Hepatocyte (in vitro differentiated cells): ENCODE results near the gene LATS1. TPM values are rescaled to one million over a fixed set of nuclear protein-coding genes. Genes with fewer than 3 reads are reported as not detected.
"Not testable (repeated sequence)": the region's sequence is repeated elsewhere in the genome, so short reads cannot be mapped to it uniquely, and the experiment has no call there.

Experiments used
- DNase-seq: peaks from one replicate; pipeline ENCODE4 v3.0.0-alpha.2; 2016; ENCODE audit warnings: low spot score
- H2AFZ ChIP-seq: fragments of 200-600 bp; sonication (generic); 2 replicates; pipeline ENCODE4 v1.6.0; 2016; ENCODE audit warnings: antibody characterized with exemption, mild to moderate bottlenecking
- H3K27ac ChIP-seq: fragments of 200-600 bp; sonication (generic); 2 replicates; pipeline ENCODE4 v1.5.1; 2016; ENCODE audit warnings: mild to moderate bottlenecking
- H3K27me3 ChIP-seq: fragments of 200-600 bp; sonication (generic); 2 replicates; pipeline ENCODE4 v1.6.1; 2016
- H3K36me3 ChIP-seq: fragments of 200-600 bp; sonication (generic); replicated peaks from 2 replicates; pipeline ENCODE4 v1.5.1; 2016; ENCODE audit warnings: low read depth; ENCODE audit not compliant: insufficient read depth
- H3K4me1 ChIP-seq: fragments of 200-600 bp; sonication (generic); 2 replicates; pipeline ENCODE4 v1.5.1; 2016; ENCODE audit warnings: mild to moderate bottlenecking, moderate library complexity; ENCODE audit not compliant: insufficient read depth
- H3K4me2 ChIP-seq: fragments of 200-600 bp; sonication (generic); 2 replicates; pipeline ENCODE4 v1.6.0; 2016
- H3K4me3 ChIP-seq: fragments of 200-600 bp; sonication (generic); 2 replicates; pipeline ENCODE4 v1.5.1; 2016; ENCODE audit warnings: mild to moderate bottlenecking
- H3K79me2 ChIP-seq: fragments of 200-600 bp; sonication (generic); 2 replicates; pipeline ENCODE4 v1.6.0; 2017; ENCODE audit warnings: mild to moderate bottlenecking
- H3K9me2 ChIP-seq: fragments of 200-600 bp; sonication (generic); replicated peaks from 2 replicates; pipeline ENCODE4 v1.6.0; 2017; ENCODE audit warnings: mild to moderate bottlenecking; ENCODE audit not compliant: insufficient read depth
- H3K9me3 ChIP-seq: fragments of 200-600 bp; sonication (generic); 2 replicates; pipeline ENCODE4 v1.5.1; 2016; ENCODE audit warnings: low read depth, mild to moderate bottlenecking
- H4K20me1 ChIP-seq: fragments of 200-600 bp; sonication (generic); 2 replicates; pipeline ENCODE4 v1.6.0; 2016; ENCODE audit warnings: mild to moderate bottlenecking; ENCODE audit not compliant: insufficient read depth, poor library complexity, severe bottlenecking
- EZH2 ChIP-seq: fragments of 200-600 bp; sonication (generic); IDR thresholded peaks from 2 replicates; pipeline ENCODE4 v1.6.1; 2016; ENCODE audit warnings: antibody characterized with exemption, mild to moderate bottlenecking, borderline replicate concordance
- EZH2phosphoT487 ChIP-seq: fragments of 200-600 bp; sonication (generic); IDR thresholded peaks from one replicate; pipeline ENCODE4 v1.6.1; 2018; ENCODE audit warnings: antibody characterized with exemption, mild to moderate bottlenecking, low read depth, moderate library complexity; ENCODE audit not compliant: unreplicated experiment, severe bottlenecking
- WGBS: methylation state at CpG from one replicate; pipeline ENCODE4 v1.1.6; 2016; ENCODE audit warnings: low lambda C conversion rate; ENCODE audit errors: missing lambda C conversion rate; 5-methylcytosine and 5-hydroxymethylcytosine counted together
- polyA plus RNA-seq: library from polyadenylated mRNA; unstranded; fragments of >200 nt; fragmentation: Nextera tagmentation; extraction: Ambion mirVana; gene quantifications from 2 replicates; pipeline ENCODE4 v1.2.1, GENCODE V29; 2016
- total RNA-seq: library from RNA; depleted of rRNA; stranded (reverse); fragments of >200 nt; gene quantifications from 2 replicates; pipeline ENCODE4 v1.2.3, GENCODE V29; 2014
- TF ChIP-seq, protein P1 (sequence below): fragments of 200-600 bp; sonication (generic); IDR thresholded peaks from 2 replicates; pipeline ENCODE4 v1.5.1; 2016; ENCODE audit warnings: antibody characterized with exemption, mild to moderate bottlenecking; ENCODE audit not compliant: poor library complexity

The LATS1 gene
- total and polyA plus RNA-seq, 2 experiments from 2014 or later = 6.6 to 26.2 TPM

DNA sequence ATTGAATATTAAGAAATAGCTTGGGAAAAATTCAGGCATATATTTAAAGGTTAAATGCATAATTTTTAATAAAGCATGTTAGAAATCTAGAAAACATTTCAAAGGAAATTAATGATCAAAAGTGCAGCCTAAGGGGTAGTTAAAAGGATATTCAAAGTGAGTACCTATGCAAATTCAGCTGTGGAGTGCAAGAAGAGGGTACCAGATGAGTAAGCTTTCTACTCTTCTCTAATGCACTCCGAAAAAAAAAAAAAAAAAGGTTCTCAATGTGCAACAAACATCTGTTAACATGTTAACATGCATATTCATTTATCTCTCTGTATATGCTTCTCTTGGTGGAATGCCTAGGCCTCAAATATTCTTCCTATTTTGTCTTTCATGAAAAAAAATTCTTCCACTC, 37.4 kb downstream of the LATS1 start:
- Histone ChIP-seq H2AFZ (no peak overlapping the region), H3K9me3 (no peaks in the 10 kb centered on the region), H3K4me2 (no peak overlapping the region), H4K20me1 (no peaks in the 10 kb centered on the region), H3K4me3 (no peak overlapping the region), H3K27me3 (no peaks in the 10 kb centered on the region), H3K36me3 (no peaks in the 10 kb centered on the region), H3K79me2 (peaks cover 24% of the 10 kb centered on the region), H3K4me1 (no peaks in the 10 kb centered on the region), H3K9me2 (no peaks in the 10 kb centered on the region), H3K27ac (no peak overlapping the region)
- no peak for DNase-seq
- 69% methylated on average over 1 of the region's 1 CpG for WGBS
- TF ChIP-seq, protein P1, sequence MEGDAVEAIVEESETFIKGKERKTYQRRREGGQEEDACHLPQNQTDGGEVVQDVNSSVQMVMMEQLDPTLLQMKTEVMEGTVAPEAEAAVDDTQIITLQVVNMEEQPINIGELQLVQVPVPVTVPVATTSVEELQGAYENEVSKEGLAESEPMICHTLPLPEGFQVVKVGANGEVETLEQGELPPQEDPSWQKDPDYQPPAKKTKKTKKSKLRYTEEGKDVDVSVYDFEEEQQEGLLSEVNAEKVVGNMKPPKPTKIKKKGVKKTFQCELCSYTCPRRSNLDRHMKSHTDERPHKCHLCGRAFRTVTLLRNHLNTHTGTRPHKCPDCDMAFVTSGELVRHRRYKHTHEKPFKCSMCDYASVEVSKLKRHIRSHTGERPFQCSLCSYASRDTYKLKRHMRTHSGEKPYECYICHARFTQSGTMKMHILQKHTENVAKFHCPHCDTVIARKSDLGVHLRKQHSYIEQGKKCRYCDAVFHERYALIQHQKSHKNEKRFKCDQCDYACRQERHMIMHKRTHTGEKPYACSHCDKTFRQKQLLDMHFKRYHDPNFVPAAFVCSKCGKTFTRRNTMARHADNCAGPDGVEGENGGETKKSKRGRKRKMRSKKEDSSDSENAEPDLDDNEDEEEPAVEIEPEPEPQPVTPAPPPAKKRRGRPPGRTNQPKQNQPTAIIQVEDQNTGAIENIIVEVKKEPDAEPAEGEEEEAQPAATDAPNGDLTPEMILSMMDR = no peak
- TF ChIP-seq EZH2phosphoT487 (no peak), EZH2 (no peak)

DNA sequence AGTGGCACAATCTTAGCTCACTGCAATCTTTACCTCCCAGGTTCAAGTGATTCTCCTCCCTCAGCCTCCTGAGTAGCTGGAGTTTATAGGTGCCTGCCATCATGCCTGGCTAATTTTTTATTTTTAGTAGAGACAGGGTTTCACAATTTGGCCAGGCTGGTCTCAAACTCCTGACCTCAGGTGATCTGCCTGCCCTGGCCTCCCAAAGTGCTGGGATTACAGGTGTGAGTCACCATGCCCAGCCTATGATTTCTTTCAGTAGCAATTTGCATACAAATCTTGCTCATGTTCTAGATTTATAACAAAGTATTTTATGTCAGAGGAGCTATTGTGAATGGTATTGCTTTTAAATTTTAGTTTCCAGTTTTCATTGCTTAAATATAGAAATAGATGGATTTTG, 45.6 kb downstream of the LATS1 start:
- not testable (repeated sequence) for H3K27me3 ChIP-seq, H3K79me2 ChIP-seq, H3K4me1 ChIP-seq, H3K4me2 ChIP-seq, H3K36me3 ChIP-seq, H3K9me2 ChIP-seq, H3K27ac ChIP-seq, DNase-seq, H3K9me3 ChIP-seq, H4K20me1 ChIP-seq, H2AFZ ChIP-seq, H3K4me3 ChIP-seq

DNA sequence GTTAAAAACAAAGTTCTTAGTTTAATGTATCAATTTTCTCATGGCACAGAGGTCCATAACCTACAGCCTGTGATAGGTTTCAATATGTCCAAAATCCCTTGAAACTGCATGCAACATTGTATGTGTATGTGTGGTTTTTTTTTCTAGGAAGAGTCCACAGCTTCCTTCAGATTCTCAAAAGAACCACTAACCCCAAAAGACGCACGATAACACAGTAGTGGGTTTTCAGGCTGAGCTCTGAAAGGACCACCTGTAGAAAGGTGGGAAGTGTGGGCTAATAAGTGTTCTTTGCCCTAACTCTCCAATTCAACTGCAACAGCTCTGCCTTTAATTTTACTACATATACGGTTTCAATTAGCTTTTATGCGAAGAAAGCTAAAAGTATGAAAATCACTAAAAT, 57.9 kb downstream of the LATS1 start:
- WGBS = 94% methylated on average over 4 of the region's 4 CpGs
- H3K9me2 ChIP-seq = no peaks in the 10 kb centered on the region
- no peak for DNase-seq
- H3K4me1 ChIP-seq = no peaks in the 10 kb centered on the region
- no peak overlapping the region for H3K4me2 ChIP-seq
- H4K20me1 ChIP-seq = no peaks in the 10 kb centered on the region
- H2AFZ ChIP-seq = no peak overlapping the region
- H3K27me3 ChIP-seq = no peaks in the 10 kb centered on the region
- TF ChIP-seq EZH2 (no peak), EZH2phosphoT487 (no peak)
- TF ChIP-seq, protein P1 = no peak
- H3K79me2 ChIP-seq = no peaks in the 10 kb centered on the region
- H3K4me3 ChIP-seq = no peak overlapping the region
- no peak overlapping the region for H3K27ac ChIP-seq
- no peaks in the 10 kb centered on the region for H3K36me3 ChIP-seq
- H3K9me3 ChIP-seq = no peaks in the 10 kb centered on the region

DNA sequence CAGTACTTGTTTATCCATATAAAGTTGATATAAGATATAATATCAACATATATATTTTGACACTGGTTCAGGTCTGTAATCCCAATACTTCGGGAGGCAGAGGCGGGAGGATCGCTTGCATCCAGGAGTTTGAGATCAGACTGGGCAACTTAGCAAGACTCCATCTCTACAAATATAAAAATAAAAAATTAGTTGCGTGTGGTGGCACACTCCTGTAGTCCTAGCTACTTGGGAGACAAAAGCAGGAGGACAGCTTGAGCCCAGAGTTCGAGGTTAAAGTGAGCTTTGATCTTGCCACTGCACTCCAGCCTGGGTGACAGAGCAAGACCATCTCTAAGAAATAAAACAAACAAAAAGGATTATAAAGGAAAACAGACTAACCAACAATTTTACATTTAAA, 60.5 kb downstream of the LATS1 start:
- H3K4me2 ChIP-seq = no peak overlapping the region
- H3K4me3 ChIP-seq = no peak overlapping the region
- no peak for TF ChIP-seq EZH2
- TF ChIP-seq, protein P1 = no peak
- TF ChIP-seq EZH2phosphoT487 = no peak
- 96% methylated on average over 5 of the region's 5 CpGs for WGBS
- no peaks in the 10 kb centered on the region for H3K36me3 ChIP-seq
- H3K4me1 ChIP-seq = no peaks in the 10 kb centered on the region
- DNase-seq = no peak
- no peaks in the 10 kb centered on the region for H3K9me3 ChIP-seq
- H2AFZ ChIP-seq = no peak overlapping the region
- H3K79me2 ChIP-seq = no peaks in the 10 kb centered on the region
- H3K9me2 ChIP-seq = no peaks in the 10 kb centered on the region
- no peaks in the 10 kb centered on the region for H4K20me1 ChIP-seq
- H3K27me3 ChIP-seq = no peaks in the 10 kb centered on the region
- no peak overlapping the region for H3K27ac ChIP-seq
